CD14-positive monocyte (primary cell): ENCODE measurements around the gene RAB20. TPM values are rescaled to one million over a fixed set of nuclear protein-coding genes. Genes with fewer than 3 reads are reported as not detected.

Experiments
- DNase-seq, 3 donors: peaks; one replicate each; pipeline ENCODE4 v3.0.0-alpha.2; 2011 to 2022
- H2AFZ ChIP-seq: 2 replicates; pipeline ENCODE4 v1.6.0; 2012; ENCODE audit warnings: mild to moderate bottlenecking, low read depth, low read length, inconsistent platforms; ENCODE audit not compliant: insufficient read depth, poor library complexity, severe bottlenecking
- H3K27ac ChIP-seq, 2 donors: 1 replicate in 1 of 2; 2 replicates in 1 of 2; pipeline ENCODE4 v1.5.1; 2012 to 2013; ENCODE audit warnings: low read length in 2 of 2, control low read depth in 1 of 2, inconsistent platforms in 1 of 2, low read depth in 1 of 2, mild to moderate bottlenecking in 1 of 2
- H3K27me3 ChIP-seq, 2 donors: one replicate each; pipeline versions ENCODE4 v1.6.0 to v1.6.1; 2011 to 2013; ENCODE audit warnings: low read length in 2 of 2; ENCODE audit not compliant: control insufficient read depth in 2 of 2, insufficient read depth in 2 of 2
- H3K36me3 ChIP-seq, 2 donors: replicated peaks in 1 of 2; 1 replicate in 1 of 2; 2 replicates in 1 of 2; pipeline versions ENCODE4 v1.5.1 to v1.6.1; 2012 to 2013; ENCODE audit warnings: low read length in 2 of 2, control low read depth in 1 of 2, inconsistent platforms in 1 of 2, mild to moderate bottlenecking in 1 of 2; ENCODE audit not compliant: insufficient read depth in 2 of 2, control insufficient read depth in 1 of 2
- H3K4me1 ChIP-seq, 2 donors: 1 replicate in 1 of 2; 2 replicates in 1 of 2; pipeline versions ENCODE4 v1.5.1 to v1.6.1; 2012 to 2013; ENCODE audit warnings: low read length in 2 of 2, control low read depth in 1 of 2, inconsistent platforms in 1 of 2, mild to moderate bottlenecking in 1 of 2, moderate library complexity in 1 of 2; ENCODE audit not compliant: insufficient read depth in 2 of 2, control insufficient read depth in 1 of 2
- H3K4me2 ChIP-seq: replicated peaks from 2 replicates; pipeline ENCODE3; 2012; ENCODE audit warnings: low read length, moderate library complexity, mild to moderate bottlenecking; ENCODE audit not compliant: poor library complexity, severe bottlenecking; ENCODE audit errors: extremely low read depth
- H3K4me3 ChIP-seq, 3 experiments: fragments of 200-600 bp in 1 of 3; sonication (generic) in 1 of 3; replicated peaks in 1 of 3; 1 replicate in 2 of 3; 2 replicates in 1 of 3; pipeline ENCODE4 v1.5.1; 2011 to 2013; ENCODE audit warnings: low read length in 3 of 3, mild to moderate bottlenecking in 3 of 3, control low read depth in 2 of 3, low read depth in 2 of 3, inconsistent platforms in 1 of 3, moderate library complexity in 1 of 3
- H3K79me2 ChIP-seq: 2 replicates; pipeline ENCODE4 v1.6.0; 2012; ENCODE audit warnings: mild to moderate bottlenecking, control low read depth, inconsistent platforms, low read length, moderate library complexity; ENCODE audit not compliant: insufficient read depth
- H3K9ac ChIP-seq: 2 replicates; pipeline ENCODE4 v1.6.0; 2017; ENCODE audit warnings: low read length, mild to moderate bottlenecking; ENCODE audit not compliant: insufficient read depth, poor library complexity, severe bottlenecking
- H3K9me3 ChIP-seq, 2 donors: replicated peaks in 1 of 2; 1 replicate in 1 of 2; 2 replicates in 1 of 2; pipeline versions ENCODE4 v1.5.1 to v1.6.1; 2012 to 2013; ENCODE audit warnings: low read length in 2 of 2, control low read depth in 1 of 2; ENCODE audit not compliant: control insufficient read depth in 1 of 2, insufficient read depth in 1 of 2
- H4K20me1 ChIP-seq: 2 replicates; pipeline ENCODE4 v1.6.0; 2012; ENCODE audit warnings: mild to moderate bottlenecking, low read length, control low read depth, moderate library complexity; ENCODE audit not compliant: insufficient read depth
- H3K27ac Mint-ChIP-seq, 7 donors: one replicate each; pipeline ENCODE4 v1.8.0; 2020; ENCODE audit warnings: mild to moderate bottlenecking in 7 of 7, mixed read lengths in 7 of 7, moderate library complexity in 6 of 7, inconsistent platforms in 2 of 7
- H3K27me3 Mint-ChIP-seq, 3 donors: one replicate each; pipeline ENCODE4 v1.8.0; 2021 to 2022; ENCODE audit warnings: low read depth in 3 of 3, mild to moderate bottlenecking in 3 of 3, mixed read lengths in 3 of 3, moderate library complexity in 3 of 3, inconsistent platforms in 1 of 3
- H3K36me3 Mint-ChIP-seq, 2 donors: one replicate each; pipeline ENCODE4 v1.8.0; 2020; ENCODE audit warnings: mixed read lengths in 2 of 2, inconsistent platforms in 1 of 2, mild to moderate bottlenecking in 1 of 2
- H3K4me1 Mint-ChIP-seq: one replicate; pipeline ENCODE4 v1.8.0; 2020; ENCODE audit warnings: mild to moderate bottlenecking, mixed read lengths
- H3K4me3 Mint-ChIP-seq, 2 donors: one replicate each; pipeline ENCODE4 v1.8.0; 2020; ENCODE audit warnings: mild to moderate bottlenecking in 2 of 2, mixed read lengths in 2 of 2, moderate library complexity in 1 of 2
- H3K9me3 Mint-ChIP-seq, 7 donors: one replicate each; pipeline ENCODE4 v1.8.0; 2020 to 2022; ENCODE audit warnings: mixed read lengths in 7 of 7, mild to moderate bottlenecking in 6 of 7, moderate library complexity in 6 of 7, inconsistent platforms in 2 of 7
- WGBS: methylation state at CpG from one replicate; pipeline ENCODE4 v1.1.5; 2013; ENCODE audit warnings: missing lambda C conversion rate; ENCODE audit not compliant: insufficient coverage; 5-methylcytosine and 5-hydroxymethylcytosine counted together
- intact Hi-C, 2 donors: fragments of 100-400 bp; cut with micrococcal nuclease; formaldehyde crosslinking; loops; one replicate each; pipeline versions ENCODE4 v1.15.0 to v1.15.1; 2023
- polyA plus RNA-seq, 3 donors: library from polyadenylated mRNA; depleted of rRNA in 1 of 3; unstranded in 2 of 3; stranded (reverse) in 1 of 3; fragments of 300-500 nt in 2 of 3; fragments of >200 nt in 1 of 3; fragmentation: Illumina TruSeq in 2 of 3; gene quantifications; 1 replicate in 2 of 3; 2 replicates in 1 of 3; pipeline ENCODE4 v1.2.3, GENCODE V29; 2012 to 2021
- TF ChIP-seq, protein P1 (sequence below): fragments of 200-600 bp; IDR thresholded peaks from one replicate; pipeline ENCODE4 v1.8.0; 2022; ENCODE audit warnings: antibody characterized with exemption, mild to moderate bottlenecking

The RAB20 gene
- polyA plus RNA-seq, 3 donors, result 37.8 to 77.5 (median 43.1) TPM

DNA sequence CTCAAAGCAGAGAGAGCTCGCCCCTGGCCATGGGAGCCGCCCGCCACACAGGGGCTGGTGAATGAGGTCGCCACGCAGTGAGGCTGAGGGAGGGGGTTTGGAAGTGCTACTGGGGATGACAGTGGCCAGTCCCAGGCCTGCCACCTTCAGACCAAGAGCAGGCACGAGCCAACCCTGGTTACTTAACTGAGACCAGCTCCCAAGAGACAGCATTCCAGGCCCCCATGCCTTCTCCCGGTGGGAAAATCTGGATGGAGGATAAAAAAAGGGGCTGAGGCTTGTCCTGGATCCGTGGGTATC, 43.3 kb downstream of the RAB20 start:
- H3K4me1 ChIP-seq, result peaks cover 56 to 59% of the 10 kb centered on the region in 2 donors

DNA sequence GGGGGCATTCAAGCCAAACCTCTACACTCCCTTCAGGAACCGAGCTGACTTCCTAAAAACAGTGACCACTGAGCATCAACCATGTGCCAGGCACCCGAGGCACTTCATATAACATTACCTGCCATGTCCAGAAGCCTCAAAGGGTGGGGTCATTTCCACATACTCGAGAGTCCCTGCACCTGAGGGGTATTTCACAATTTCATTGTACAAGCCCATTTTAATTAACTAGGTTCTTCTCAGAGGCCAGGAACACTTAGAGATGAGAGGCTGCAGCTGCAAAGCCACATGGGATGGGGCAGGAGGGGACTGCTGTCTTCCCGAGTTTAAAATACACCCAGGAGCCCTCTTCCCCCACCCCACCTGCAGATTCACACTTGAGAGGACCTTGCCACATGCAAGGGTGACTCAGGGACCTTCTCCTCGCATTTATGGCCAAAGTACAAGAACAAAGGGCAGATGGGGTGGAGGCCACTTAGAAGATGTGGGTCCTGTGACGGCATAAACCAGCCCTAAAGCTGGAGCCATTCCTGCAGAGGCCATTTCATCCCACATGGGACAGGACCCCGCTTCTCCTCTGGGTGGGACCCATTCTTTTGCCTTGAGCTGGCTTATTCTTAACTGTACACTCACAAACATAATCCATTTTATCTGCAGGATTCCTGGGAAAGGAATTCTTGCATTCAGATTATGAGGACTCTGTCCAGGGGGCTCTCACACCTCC, 43.9 kb downstream of the RAB20 start:
- intact Hi-C loops, result no loop called here
- no peak overlapping the region for H3K4me3 Mint-ChIP-seq
- Histone ChIP-seq H3K4me3 (no peak overlapping the region), H2AFZ (no peak overlapping the region), H3K36me3 (peaks cover 0 to under 1% of the 10 kb centered on the region in 2 donors), H3K4me2 (no peak overlapping the region), H3K27ac (no peak overlapping the region), H3K79me2 (peaks cover 10% of the 10 kb centered on the region), H3K27me3 (no peaks in the 10 kb centered on the region), H3K9ac (no peak overlapping the region), H3K9me3 (no peaks in the 10 kb centered on the region), H4K20me1 (peaks cover 8% of the 10 kb centered on the region), H3K4me1 (peaks cover 52 to 53% of the 10 kb centered on the region in 2 donors)
- TF ChIP-seq, protein P1, sequence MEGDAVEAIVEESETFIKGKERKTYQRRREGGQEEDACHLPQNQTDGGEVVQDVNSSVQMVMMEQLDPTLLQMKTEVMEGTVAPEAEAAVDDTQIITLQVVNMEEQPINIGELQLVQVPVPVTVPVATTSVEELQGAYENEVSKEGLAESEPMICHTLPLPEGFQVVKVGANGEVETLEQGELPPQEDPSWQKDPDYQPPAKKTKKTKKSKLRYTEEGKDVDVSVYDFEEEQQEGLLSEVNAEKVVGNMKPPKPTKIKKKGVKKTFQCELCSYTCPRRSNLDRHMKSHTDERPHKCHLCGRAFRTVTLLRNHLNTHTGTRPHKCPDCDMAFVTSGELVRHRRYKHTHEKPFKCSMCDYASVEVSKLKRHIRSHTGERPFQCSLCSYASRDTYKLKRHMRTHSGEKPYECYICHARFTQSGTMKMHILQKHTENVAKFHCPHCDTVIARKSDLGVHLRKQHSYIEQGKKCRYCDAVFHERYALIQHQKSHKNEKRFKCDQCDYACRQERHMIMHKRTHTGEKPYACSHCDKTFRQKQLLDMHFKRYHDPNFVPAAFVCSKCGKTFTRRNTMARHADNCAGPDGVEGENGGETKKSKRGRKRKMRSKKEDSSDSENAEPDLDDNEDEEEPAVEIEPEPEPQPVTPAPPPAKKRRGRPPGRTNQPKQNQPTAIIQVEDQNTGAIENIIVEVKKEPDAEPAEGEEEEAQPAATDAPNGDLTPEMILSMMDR, result no peak
- H3K36me3 Mint-ChIP-seq, result peaks cover 17 to 27% of the 10 kb centered on the region in 2 donors
- H3K27me3 Mint-ChIP-seq, result peaks cover 0 to 5% (median 3%) of the 10 kb centered on the region in 3 donors
- H3K9me3 Mint-ChIP-seq, result peaks cover 0 to 1% (median 0%) of the 10 kb centered on the region in 7 donors
- peaks cover 56% of the 10 kb centered on the region for H3K4me1 Mint-ChIP-seq
- DNase-seq, result no peak
- WGBS, result 57% methylated on average over 4 of the region's 7 CpGs
- H3K27ac Mint-ChIP-seq, result no peak overlapping the region

More for the DNA sequence above, 43.3 kb downstream of the RAB20 start:
- no peak for DNase-seq
- Mint-ChIP-seq H3K27me3 (peaks cover 0 to 5% (median 3%) of the 10 kb centered on the region in 3 donors), H3K9me3 (peaks cover 0 to 1% (median 0%) of the 10 kb centered on the region in 7 donors), H3K27ac (no peak overlapping the region), H3K4me3 (no peak overlapping the region), H3K4me1 (peaks cover 61% of the 10 kb centered on the region), H3K36me3 (peaks cover 22 to 32% of the 10 kb centered on the region in 2 donors)
- H3K36me3 ChIP-seq, result peaks cover 4 to 6% of the 10 kb centered on the region in 2 donors
- intact Hi-C loops, result no loop called here
- H3K9me3 ChIP-seq, result no peaks in the 10 kb centered on the region
- no peak overlapping the region for H3K9ac ChIP-seq
- H3K4me2 ChIP-seq, result no peak overlapping the region
- 100% methylated on average over 2 of the region's 8 CpGs for WGBS
- TF ChIP-seq, protein P1, result no peak
- H3K79me2 ChIP-seq, result peaks cover 16% of the 10 kb centered on the region
- H3K27me3 ChIP-seq, result no peaks in the 10 kb centered on the region
- no peak overlapping the region for H3K27ac ChIP-seq
- H4K20me1 ChIP-seq, result peaks cover 13% of the 10 kb centered on the region
- no peak overlapping the region for H2AFZ ChIP-seq
- H3K4me3 ChIP-seq, result no peak overlapping the region
